Ectodermal cell (in vitro differentiated cells): ENCODE measurements around the gene STXBP6.

Experiments used
- H3K27ac ChIP-seq: 2 replicates; pipeline ENCODE4 v1.7.0; 2013; ENCODE audit warnings: mild to moderate bottlenecking, low read depth, low read length; ENCODE audit not compliant: insufficient read depth, poor library complexity, severe bottlenecking
- H3K27me3 ChIP-seq: 2 replicates; pipeline ENCODE4 v1.7.0; 2013; ENCODE audit warnings: mild to moderate bottlenecking, low read length; ENCODE audit not compliant: insufficient read depth, control insufficient read depth, poor library complexity, severe bottlenecking
- H3K36me3 ChIP-seq: one replicate; pipeline ENCODE4 v1.7.0; 2013; ENCODE audit warnings: low read length; ENCODE audit not compliant: control insufficient read depth, insufficient read depth
- H3K4me1 ChIP-seq: one replicate; pipeline ENCODE4 v1.7.0; 2013; ENCODE audit warnings: low read length; ENCODE audit not compliant: control insufficient read depth, insufficient read depth
- H3K4me3 ChIP-seq: 2 replicates; pipeline ENCODE4 v1.7.0; 2013; ENCODE audit warnings: low read depth, low read length, control low read depth; ENCODE audit not compliant: insufficient read depth
- H3K9me3 ChIP-seq: 2 replicates; pipeline ENCODE4 v1.7.0; 2013; ENCODE audit warnings: mild to moderate bottlenecking, low read length, moderate library complexity; ENCODE audit not compliant: control insufficient read depth
- WGBS, 2 experiments: methylation state at CpG; one replicate each; pipeline ENCODE4 v1.1.7; 2013; ENCODE audit warnings: missing lambda C conversion rate in 2 of 2; 5-methylcytosine and 5-hydroxymethylcytosine counted together

Gene STXBP6

DNA sequence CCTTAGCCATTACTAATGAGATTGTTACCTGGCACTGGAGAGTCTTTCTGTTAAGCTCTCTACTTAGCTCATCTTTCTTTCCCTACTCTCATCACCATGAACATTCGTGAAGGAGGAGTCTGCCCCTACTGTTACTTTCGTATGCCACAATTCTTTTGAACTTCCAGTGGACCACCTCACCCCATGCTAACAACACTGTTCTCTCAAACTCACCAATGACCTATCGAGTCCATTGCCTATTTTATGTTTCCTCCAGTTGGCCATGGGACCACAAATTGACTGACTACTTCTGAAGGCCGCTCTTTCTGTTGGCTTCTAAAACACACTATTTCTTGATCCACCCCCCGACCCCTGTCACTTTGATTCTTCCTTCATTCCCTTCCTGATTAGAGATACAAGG is 223.6 kb downstream of the STXBP6 start:
- Histone ChIP-seq H3K9me3 (no peaks in the 10 kb centered on the region), H3K4me3 (no peak overlapping the region), H3K36me3 (no peaks in the 10 kb centered on the region), H3K27ac (no peak overlapping the region), H3K4me1 (no peaks in the 10 kb centered on the region), H3K27me3 (no peaks in the 10 kb centered on the region)
- whole genome bisulfite sequencing, 2 experiments = 91 to 94% methylated on average over 5 of the region's 5 CpGs

DNA sequence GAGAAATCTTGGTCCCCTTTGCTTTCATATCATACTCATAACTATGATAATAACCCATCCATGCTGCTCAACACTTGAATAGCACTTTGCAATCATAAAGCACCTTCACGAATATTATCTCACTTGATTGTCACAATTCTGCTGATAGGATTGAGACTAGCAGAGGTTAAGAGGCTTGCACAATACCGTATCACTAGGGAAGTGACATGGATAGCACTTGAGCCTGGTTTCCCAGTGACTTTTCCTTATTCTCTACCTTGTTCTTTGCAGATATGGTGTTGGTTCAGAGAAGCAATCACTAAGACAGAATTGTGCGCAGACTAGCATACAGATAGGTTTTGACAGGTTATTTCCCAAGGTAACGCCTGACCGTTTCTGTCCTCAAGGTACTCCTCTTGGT is 229.3 kb downstream of the STXBP6 start:
- 94 to 95% methylated on average over 5 of the region's 5 CpGs for WGBS, 2 experiments
- Histone ChIP-seq H3K4me1 (peaks cover 5% of the 10 kb centered on the region), H3K27ac (no peak overlapping the region), H3K27me3 (no peaks in the 10 kb centered on the region), H3K4me3 (no peak overlapping the region), H3K36me3 (no peaks in the 10 kb centered on the region), H3K9me3 (no peaks in the 10 kb centered on the region)

DNA sequence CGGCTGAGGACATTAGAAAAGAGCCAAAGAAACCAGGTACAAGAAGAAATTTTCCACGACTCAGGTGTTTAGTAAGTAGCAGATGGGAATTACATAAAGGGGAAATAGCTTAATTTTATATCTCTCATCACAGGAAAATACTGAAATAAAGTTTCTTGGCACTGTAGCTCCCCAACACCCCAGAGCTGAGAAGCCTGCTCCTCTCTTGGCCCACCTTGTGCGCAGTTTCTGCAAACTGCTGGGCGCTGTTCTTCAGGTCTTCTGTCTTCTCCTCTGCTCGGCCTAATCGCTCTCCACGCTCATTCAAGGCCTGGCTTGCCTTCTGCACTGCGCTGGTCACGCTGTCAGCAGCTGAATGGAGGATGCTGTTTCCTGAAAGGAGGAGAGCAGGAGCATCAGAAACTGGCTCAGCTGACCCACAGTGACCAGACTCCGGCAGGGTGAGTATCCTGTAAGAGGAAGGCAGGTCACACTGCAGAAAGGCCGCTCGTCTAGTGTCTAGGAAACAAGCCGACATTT is 231.1 kb downstream of the STXBP6 start:
- Histone ChIP-seq H3K4me3 (no peak overlapping the region), H3K36me3 (no peaks in the 10 kb centered on the region), H3K4me1 (peaks cover 5% of the 10 kb centered on the region), H3K27ac (no peak overlapping the region), H3K27me3 (no peaks in the 10 kb centered on the region), H3K9me3 (no peaks in the 10 kb centered on the region)
- 93 to 94% methylated on average over 13 of the region's 13 CpGs for WGBS, 2 experiments

DNA sequence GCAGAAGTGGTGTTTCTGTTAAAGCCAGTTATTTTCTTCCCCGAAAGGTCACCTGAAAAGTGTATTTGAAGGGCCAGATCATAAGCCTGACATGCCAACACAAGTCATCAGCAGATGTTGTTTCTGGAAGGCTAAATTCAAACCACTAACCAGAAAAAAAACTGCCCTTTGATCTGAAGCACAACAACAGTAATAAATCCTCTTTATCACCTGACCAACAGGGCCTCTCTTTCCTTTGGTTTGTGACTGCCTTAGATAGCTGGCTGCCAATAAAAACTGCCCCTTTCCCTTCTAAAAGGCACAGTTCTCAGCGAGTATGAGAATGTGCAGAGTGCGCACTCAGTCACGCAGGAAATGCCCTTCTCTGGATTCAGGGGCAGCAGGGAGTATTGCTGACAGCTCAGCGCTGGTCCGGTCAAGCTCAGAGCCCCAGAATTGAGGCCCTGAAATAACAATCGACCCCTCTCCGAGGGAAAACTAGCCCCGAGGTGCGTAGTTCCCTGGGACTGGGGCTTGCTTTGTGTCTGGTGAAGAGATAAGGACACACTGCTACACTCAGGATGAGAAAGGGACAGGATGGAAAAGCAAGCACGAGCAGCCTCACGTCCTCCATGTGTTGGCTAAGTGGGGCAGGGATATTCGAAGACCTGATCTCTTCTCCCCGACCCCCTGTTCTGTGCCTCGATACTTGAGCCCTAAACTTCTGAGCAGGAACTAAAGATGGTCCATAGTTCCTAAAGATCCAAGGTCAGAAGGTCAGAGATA is 231.7 kb downstream of the STXBP6 start:
- 89 to 91% methylated on average over 15 of the region's 15 CpGs for WGBS, 2 experiments
- Histone ChIP-seq H3K4me1 (peaks cover 5% of the 10 kb centered on the region), H3K4me3 (no peak overlapping the region), H3K36me3 (no peaks in the 10 kb centered on the region), H3K9me3 (no peaks in the 10 kb centered on the region), H3K27ac (no peak overlapping the region), H3K27me3 (no peaks in the 10 kb centered on the region)

DNA sequence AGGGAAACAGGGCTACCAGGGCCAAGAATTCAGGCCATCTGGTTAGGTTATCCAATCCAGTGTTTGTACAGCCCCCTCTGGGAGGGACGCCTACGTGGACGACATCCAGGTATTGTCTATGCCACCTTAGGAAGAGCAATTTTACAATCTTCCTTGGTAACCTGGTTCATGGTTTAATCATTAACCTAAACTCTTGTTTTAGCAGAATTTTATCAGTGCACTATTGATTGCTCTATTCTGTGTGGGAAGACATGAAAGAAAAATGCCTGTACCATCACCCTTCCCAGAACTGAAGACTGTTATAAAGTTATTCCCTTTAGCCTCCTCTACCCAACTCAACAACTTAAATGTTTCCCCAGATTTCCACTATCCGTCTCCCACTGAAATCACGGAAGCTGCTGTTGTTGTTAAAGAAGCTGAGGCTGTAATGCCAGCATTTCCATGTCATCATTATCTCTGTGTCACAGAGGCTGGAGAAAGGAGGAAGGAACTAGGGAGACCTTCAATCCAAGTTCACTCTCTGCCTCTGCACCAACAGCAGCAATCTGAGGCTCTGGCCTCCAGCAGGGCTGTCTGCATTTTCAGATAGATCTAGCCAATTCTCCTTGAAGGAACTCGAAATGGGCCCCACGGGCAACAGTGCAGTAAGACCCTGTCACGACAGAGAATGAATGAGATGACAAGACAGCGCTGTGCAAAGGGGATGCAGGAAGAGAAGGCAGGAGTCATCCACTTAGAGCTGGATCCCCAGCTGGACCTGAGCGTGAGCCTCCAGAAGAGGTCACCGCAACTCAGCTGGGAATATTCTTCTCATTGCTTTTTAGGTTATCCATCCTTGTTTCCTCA is 232.5 kb downstream of the STXBP6 start:
- Histone ChIP-seq H3K27ac (no peak overlapping the region), H3K9me3 (no peaks in the 10 kb centered on the region), H3K4me3 (no peak overlapping the region), H3K27me3 (no peaks in the 10 kb centered on the region), H3K4me1 (peaks cover 5% of the 10 kb centered on the region), H3K36me3 (no peaks in the 10 kb centered on the region)
- WGBS, 2 experiments = 88 to 89% methylated on average over 11 of the region's 11 CpGs

DNA sequence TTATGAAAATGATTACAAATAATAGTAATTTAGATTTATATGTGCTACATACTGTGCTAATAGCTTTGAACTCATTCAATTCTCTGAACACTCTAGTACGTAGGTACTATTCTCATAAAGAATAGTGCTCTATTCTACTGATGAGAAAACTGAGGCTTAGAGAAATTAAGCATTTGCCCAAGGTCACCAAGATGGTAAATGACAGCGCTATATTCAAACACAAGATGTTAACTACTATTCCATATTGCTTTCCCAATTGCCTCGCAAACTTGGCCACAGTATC is 233.1 kb downstream of the STXBP6 start:
- WGBS, 2 experiments = 89 to 98% methylated on average over 3 of the region's 3 CpGs
- H3K4me3 ChIP-seq = no peak overlapping the region
- no peak overlapping the region for H3K27ac ChIP-seq

DNA sequence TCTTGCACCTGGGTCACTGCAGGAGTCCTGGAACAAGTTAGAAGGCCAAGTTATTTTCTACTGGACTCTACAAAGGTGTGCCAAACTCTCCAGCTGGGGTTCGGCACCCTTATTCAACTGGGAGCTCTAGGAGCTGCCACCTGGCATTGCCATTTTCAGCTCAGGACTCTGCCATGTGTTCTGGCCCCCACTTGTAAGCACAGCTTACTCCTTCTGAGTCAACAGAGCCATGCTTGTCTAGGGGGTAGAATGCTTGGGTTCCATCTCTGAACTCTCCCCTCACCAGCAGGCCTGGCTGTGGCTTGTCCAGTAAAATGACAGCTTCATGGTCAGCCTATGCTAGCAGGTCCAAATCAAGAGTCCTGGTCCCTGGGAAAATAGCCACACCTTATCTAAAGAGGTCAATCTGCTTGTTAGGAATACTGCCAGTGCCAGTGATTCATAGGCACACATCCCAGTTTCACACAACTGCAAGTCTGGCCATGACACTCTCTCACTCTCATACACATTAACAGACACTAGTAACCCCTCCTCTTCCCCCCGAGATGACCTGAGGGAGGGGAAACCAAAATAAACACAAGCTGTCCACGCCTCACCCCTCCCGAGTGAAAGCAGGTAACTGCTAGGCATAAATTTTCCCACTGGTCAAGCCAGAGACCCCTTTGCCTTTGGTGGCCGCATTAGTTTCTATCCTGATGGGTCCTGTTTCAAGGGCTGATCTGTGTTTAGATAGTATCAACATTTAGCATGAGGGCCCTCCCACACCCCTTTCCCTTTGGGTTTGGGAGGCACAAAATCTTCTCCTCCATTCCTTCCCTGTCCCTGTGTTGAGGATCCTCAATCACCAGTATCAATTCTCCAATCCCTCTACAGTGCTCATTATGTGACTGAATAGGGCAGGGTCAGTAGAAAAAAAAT is 233.7 kb downstream of the STXBP6 start:
- WGBS, 2 experiments = 90 to 96% methylated on average over 5 of the region's 5 CpGs
- Histone ChIP-seq H3K27ac (no peak overlapping the region), H3K27me3 (no peaks in the 10 kb centered on the region), H3K4me3 (no peak overlapping the region), H3K9me3 (no peaks in the 10 kb centered on the region), H3K36me3 (no peaks in the 10 kb centered on the region), H3K4me1 (peaks cover 5% of the 10 kb centered on the region)

More for the DNA sequence above, 233.1 kb downstream of the STXBP6 start:
- Histone ChIP-seq H3K9me3 (no peaks in the 10 kb centered on the region), H3K4me1 (peaks cover 5% of the 10 kb centered on the region), H3K36me3 (no peaks in the 10 kb centered on the region), H3K27me3 (no peaks in the 10 kb centered on the region)

DNA sequence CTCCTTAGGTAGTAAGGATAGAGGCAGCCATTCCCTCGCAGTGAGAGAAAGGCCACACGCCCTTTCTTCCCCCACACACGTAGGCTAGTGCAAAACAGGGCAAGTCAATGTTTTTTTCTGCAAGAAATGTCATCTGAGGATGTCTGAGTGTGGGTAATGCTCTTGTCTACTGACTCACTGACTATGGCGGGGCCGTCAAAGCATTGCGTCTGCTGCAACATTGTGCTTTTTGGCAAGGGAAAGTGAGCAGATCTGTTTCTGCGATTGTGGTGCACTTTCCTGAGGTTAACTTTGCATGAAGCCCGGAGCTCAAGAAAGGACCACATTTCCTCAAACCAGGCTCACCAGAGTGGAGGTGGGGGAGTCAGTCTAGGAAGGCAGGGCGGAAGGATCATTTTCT is 234.4 kb downstream of the STXBP6 start:
- no peak overlapping the region for H3K27ac ChIP-seq
- H3K27me3 ChIP-seq = no peaks in the 10 kb centered on the region
- H3K36me3 ChIP-seq = no peaks in the 10 kb centered on the region
- 90% methylated on average over 9 of the region's 9 CpGs for WGBS, 2 experiments
- H3K4me3 ChIP-seq = no peak overlapping the region
- no peaks in the 10 kb centered on the region for H3K9me3 ChIP-seq
- H3K4me1 ChIP-seq = peaks cover 5% of the 10 kb centered on the region

DNA sequence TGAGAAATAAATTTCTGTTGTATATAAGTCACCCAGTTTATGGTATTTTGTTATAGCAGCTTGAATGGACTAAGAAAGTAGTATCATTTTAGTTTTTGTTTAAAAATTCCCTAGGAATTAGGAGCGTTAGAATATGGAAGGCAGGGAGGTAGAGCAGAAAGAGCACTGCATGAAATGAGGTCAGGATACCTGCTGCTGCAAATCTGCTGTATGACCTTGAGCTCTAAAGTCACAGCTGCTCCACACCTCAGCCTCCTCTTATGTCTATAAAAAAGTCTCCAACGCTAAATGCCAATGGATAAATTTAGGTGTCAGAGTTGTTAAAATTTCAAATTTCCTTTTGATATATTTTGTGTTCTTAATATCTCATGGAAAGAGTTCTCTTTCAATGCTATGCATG is 235.0 kb downstream of the STXBP6 start:
- no peak overlapping the region for H3K4me3 ChIP-seq
- H3K4me1 ChIP-seq = peaks cover 5% of the 10 kb centered on the region
- no peaks in the 10 kb centered on the region for H3K36me3 ChIP-seq
- WGBS, 2 experiments = 86 to 96% methylated on average over 1 to 2 of the region's 2 CpGs
- no peaks in the 10 kb centered on the region for H3K9me3 ChIP-seq
- H3K27me3 ChIP-seq = no peaks in the 10 kb centered on the region
- H3K27ac ChIP-seq = no peak overlapping the region
